Brain microvascular endothelial cell (primary cell): Measurements from ENCODE around the gene PGGHG.
"Not testable (repeated sequence)": the region's sequence is repeated elsewhere in the genome, so short reads cannot be mapped to it uniquely, and the experiment has no call there.

Experiments used
- DNase-seq: peaks from one replicate; pipeline ENCODE4 v3.0.0-alpha.2; 2020
- H3K27ac ChIP-seq: fragments of 250-450 bp; sonication (Bioruptor Pico); 2 replicates; pipeline ENCODE4 v1.5.1; 2020; ENCODE audit warnings: mild to moderate bottlenecking, moderate library complexity
- H3K27me3 ChIP-seq: fragments of 250-450 bp; sonication (Bioruptor Pico); replicated peaks from 2 replicates; pipeline ENCODE4 v1.5.1; 2020; ENCODE audit warnings: mild to moderate bottlenecking
- H3K36me3 ChIP-seq: fragments of 250-450 bp; sonication (Bioruptor Pico); replicated peaks from 2 replicates; pipeline ENCODE4 v1.5.1; 2020; ENCODE audit warnings: mild to moderate bottlenecking
- H3K4me3 ChIP-seq: 2 replicates; pipeline ENCODE4 v1.5.1; 2011; ENCODE audit warnings: low read depth, mild to moderate bottlenecking, control low read depth, low read length, moderate library complexity
- CTCF ChIP-seq: IDR thresholded peaks from 2 replicates; pipeline ENCODE4 v1.5.1; 2011; ENCODE audit warnings: low read depth, mild to moderate bottlenecking, moderate library complexity, low read length, control low read depth, inconsistent platforms; ENCODE audit errors: missing control alignments
- in situ Hi-C: cut with HindIII; loops from 2 replicates; pipeline ENCODE4 v1.10.0; 2017; ENCODE audit warnings: low sequenced_read_pairs, low pct_ligation_motif_present

Gene PGGHG

GRCh38 chr11:285021-285893 lies 3.7 kb upstream of the PGGHG start:
- no peak overlapping the region for H3K27ac ChIP-seq
- no peak overlapping the region for H3K4me3 ChIP-seq
- TF ChIP-seq CTCF = no peak
- in situ Hi-C loops = no loop called here
- no peaks in the 10 kb centered on the region for H3K36me3 ChIP-seq
- H3K27me3 ChIP-seq = peaks cover 30% of the 10 kb centered on the region
- DNase-seq = no peak

- DNase-seq = no peak
- Histone ChIP-seq H3K27ac (no peak overlapping the region), H3K4me3 (no peak overlapping the region), H3K27me3 (peaks cover 26% of the 10 kb centered on the region), H3K36me3 (no peaks in the 10 kb centered on the region)
- TF ChIP-seq CTCF = no peak
- in situ Hi-C loops = no loop called here
These were observed 3.1 kb upstream of the PGGHG start for GRCh38 chr11:285894-286220.

GRCh38 chr11:286977-287820 lies 1.7 kb upstream of the PGGHG start:
- peaks cover 12% of the 10 kb centered on the region for H3K27me3 ChIP-seq
- H3K4me3 ChIP-seq, in situ Hi-C loops, DNase-seq, H3K36me3 ChIP-seq, H3K27ac ChIP-seq: not testable (repeated sequence)

GRCh38 chr11:287821-288477 lies 977 bp upstream of the PGGHG start:
- Histone ChIP-seq H3K27me3 (peaks cover 5% of the 10 kb centered on the region), H3K4me3 (peak overlapping the region; percentile 50), H3K27ac (no peak overlapping the region), H3K36me3 (no peaks in the 10 kb centered on the region)
- in situ Hi-C loops = no loop called here
- TF ChIP-seq CTCF = no peak
- no peak for DNase-seq

- no peak for TF ChIP-seq CTCF
- peaks cover 4% of the 10 kb centered on the region for H3K27me3 ChIP-seq
- in situ Hi-C loops = no loop called here
- H3K4me3 ChIP-seq = peak overlapping the region; percentile 34
- no peak overlapping the region for H3K27ac ChIP-seq
- no peak for DNase-seq
- H3K36me3 ChIP-seq = no peaks in the 10 kb centered on the region
These were observed 429 bp downstream of the PGGHG start for GRCh38 chr11:289398-289711.
